ENCODE results near the gene KLF17.

The KLF17 gene

GRCh38 chr1:44076066-44076465 lies 42.6 kb upstream of the KLF17 start:
- Histone ChIP-seq H2AFZ (ENCODE audit: low read length) (no peak overlapping the region), H3K4me2 (ENCODE audit: low read depth, low read length) (no peak overlapping the region), H3K36me3 (replicated peaks; ENCODE audit: insufficient read depth, low read length) (no peaks in the 10 kb centered on the region), H3F3A (ENCODE audit: insufficient read depth, low read length) (no peaks in the 10 kb centered on the region), H4K20me1 (ENCODE audit: insufficient read depth, low read length) (no peaks in the 10 kb centered on the region), H3K9me2 (replicated peaks; ENCODE audit: insufficient read depth, low read length) (no peaks in the 10 kb centered on the region), H3K9me3 (replicated peaks; ENCODE audit: insufficient read depth, low read length) (no peaks in the 10 kb centered on the region), H3K79me2 (ENCODE audit: low read length) (no peaks in the 10 kb centered on the region), H3K4me1 (ENCODE audit: low read length) (no peaks in the 10 kb centered on the region), H3K4me3 (ENCODE audit: low read length) (no peak overlapping the region), H3K27me3 (replicated peaks; ENCODE audit: insufficient read depth, low read length) (no peaks in the 10 kb centered on the region), H3K27ac (ENCODE audit: low read length) (no peak overlapping the region), H3K9ac (ENCODE audit: low read length) (no peak overlapping the region)
- DNase-seq, result no peak
- no peak for TF ChIP-seq EZH2 (optimal IDR thresholded peaks at IDR 0.05; ENCODE audit: low read depth, low read length)
- TF ChIP-seq EZH2phosphoT487 (IDR thresholded peaks at IDR 0.05; ENCODE audit: low read length), result no peak
- TF ChIP-seq, protein P1, sequence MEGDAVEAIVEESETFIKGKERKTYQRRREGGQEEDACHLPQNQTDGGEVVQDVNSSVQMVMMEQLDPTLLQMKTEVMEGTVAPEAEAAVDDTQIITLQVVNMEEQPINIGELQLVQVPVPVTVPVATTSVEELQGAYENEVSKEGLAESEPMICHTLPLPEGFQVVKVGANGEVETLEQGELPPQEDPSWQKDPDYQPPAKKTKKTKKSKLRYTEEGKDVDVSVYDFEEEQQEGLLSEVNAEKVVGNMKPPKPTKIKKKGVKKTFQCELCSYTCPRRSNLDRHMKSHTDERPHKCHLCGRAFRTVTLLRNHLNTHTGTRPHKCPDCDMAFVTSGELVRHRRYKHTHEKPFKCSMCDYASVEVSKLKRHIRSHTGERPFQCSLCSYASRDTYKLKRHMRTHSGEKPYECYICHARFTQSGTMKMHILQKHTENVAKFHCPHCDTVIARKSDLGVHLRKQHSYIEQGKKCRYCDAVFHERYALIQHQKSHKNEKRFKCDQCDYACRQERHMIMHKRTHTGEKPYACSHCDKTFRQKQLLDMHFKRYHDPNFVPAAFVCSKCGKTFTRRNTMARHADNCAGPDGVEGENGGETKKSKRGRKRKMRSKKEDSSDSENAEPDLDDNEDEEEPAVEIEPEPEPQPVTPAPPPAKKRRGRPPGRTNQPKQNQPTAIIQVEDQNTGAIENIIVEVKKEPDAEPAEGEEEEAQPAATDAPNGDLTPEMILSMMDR (IDR thresholded peaks at IDR 0.05; ENCODE audit: low read length), result no peak

GRCh38 chr1:44077421-44077820 lies 41.2 kb upstream of the KLF17 start:
- TF ChIP-seq EZH2 (optimal IDR thresholded peaks at IDR 0.05; ENCODE audit: low read depth, low read length) (no peak), EZH2phosphoT487 (IDR thresholded peaks at IDR 0.05; ENCODE audit: low read length) (no peak)
- TF ChIP-seq, protein P1 (IDR thresholded peaks at IDR 0.05; ENCODE audit: low read length), result no peak

DNA sequence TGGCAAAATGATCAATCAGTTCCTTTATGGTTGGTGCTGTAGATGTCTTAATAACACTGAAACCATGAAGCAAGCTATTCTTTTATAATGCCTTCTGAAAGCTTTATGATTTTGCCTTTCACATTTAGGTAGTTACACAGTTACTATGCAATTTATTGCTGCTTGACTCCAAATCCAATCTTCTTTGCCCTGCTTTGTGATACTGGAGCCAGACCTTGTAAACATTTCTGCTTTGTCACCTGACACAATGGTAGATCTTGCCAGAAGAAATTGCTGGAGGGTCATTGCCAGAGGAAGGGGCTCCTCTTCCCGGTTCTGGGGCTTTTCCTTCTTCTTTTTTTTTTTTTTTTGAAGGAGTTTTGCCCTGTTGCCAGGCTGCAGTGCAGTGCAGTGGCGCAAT lies 40.5 kb upstream of the KLF17 start:
- Histone ChIP-seq H2AFZ (ENCODE audit: low read length) (no peak overlapping the region), H3K36me3 (replicated peaks; ENCODE audit: insufficient read depth, low read length) (no peaks in the 10 kb centered on the region), H3K9me3 (replicated peaks; ENCODE audit: insufficient read depth, low read length) (no peaks in the 10 kb centered on the region), H3K9me2 (replicated peaks; ENCODE audit: insufficient read depth, low read length) (no peaks in the 10 kb centered on the region), H4K20me1 (ENCODE audit: insufficient read depth, low read length) (no peaks in the 10 kb centered on the region), H3K4me3 (ENCODE audit: low read length) (no peak overlapping the region), H3K79me2 (ENCODE audit: low read length) (no peaks in the 10 kb centered on the region), H3K9ac (ENCODE audit: low read length) (no peak overlapping the region), H3K27me3 (replicated peaks; ENCODE audit: insufficient read depth, low read length) (no peaks in the 10 kb centered on the region), H3K4me2 (ENCODE audit: low read depth, low read length) (no peak overlapping the region), H3K27ac (ENCODE audit: low read length) (no peak overlapping the region), H3K4me1 (ENCODE audit: low read length) (no peaks in the 10 kb centered on the region), H3F3A (ENCODE audit: insufficient read depth, low read length) (no peaks in the 10 kb centered on the region)
- no peak for DNase-seq
- TF ChIP-seq EZH2phosphoT487 (IDR thresholded peaks at IDR 0.05; ENCODE audit: low read length), result no peak
- TF ChIP-seq EZH2 (optimal IDR thresholded peaks at IDR 0.05; ENCODE audit: low read depth, low read length), result no peak
- TF ChIP-seq, protein P1 (IDR thresholded peaks at IDR 0.05; ENCODE audit: low read length), result no peak

More at GRCh38 chr1:44077421-44077820, 41.2 kb upstream of the KLF17 start:
- H3K27ac ChIP-seq (ENCODE audit: low read length), result no peak overlapping the region
- no peaks in the 10 kb centered on the region for H3K9me3 ChIP-seq (replicated peaks; ENCODE audit: insufficient read depth, low read length)
- no peak for DNase-seq
- no peak overlapping the region for H3K4me2 ChIP-seq (ENCODE audit: low read depth, low read length)
- H3F3A ChIP-seq (ENCODE audit: insufficient read depth, low read length), result no peaks in the 10 kb centered on the region
- no peaks in the 10 kb centered on the region for H3K27me3 ChIP-seq (replicated peaks; ENCODE audit: insufficient read depth, low read length)
- no peak overlapping the region for H3K4me3 ChIP-seq (ENCODE audit: low read length)
- no peak overlapping the region for H2AFZ ChIP-seq (ENCODE audit: low read length)
- no peaks in the 10 kb centered on the region for H3K36me3 ChIP-seq (replicated peaks; ENCODE audit: insufficient read depth, low read length)
- H3K79me2 ChIP-seq (ENCODE audit: low read length), result no peaks in the 10 kb centered on the region
- H3K9me2 ChIP-seq (replicated peaks; ENCODE audit: insufficient read depth, low read length), result no peaks in the 10 kb centered on the region
- no peaks in the 10 kb centered on the region for H3K4me1 ChIP-seq (ENCODE audit: low read length)
- H4K20me1 ChIP-seq (ENCODE audit: insufficient read depth, low read length), result no peaks in the 10 kb centered on the region
- no peak overlapping the region for H3K9ac ChIP-seq (ENCODE audit: low read length)

Data from MM.1S (cell line).